Measurements from ENCODE around the gene NDUFB8. TPM values are rescaled to one million over a fixed set of nuclear protein-coding genes. Genes with fewer than 3 reads are reported as not detected.
"Not testable (repeated sequence)": the region's sequence is repeated elsewhere in the genome, so short reads cannot be mapped to it uniquely, and the experiment has no call there.

The NDUFB8 gene
- total RNA-seq: 278 and 283 TPM in 2 replicates

- no peaks in the 10 kb centered on the region for H3K27me3 Mint-ChIP-seq (ENCODE audit: low read depth)
- intact Hi-C loops (cut with micrococcal nuclease): loop anchor here (5.0 kb wide), 2 partner anchors 157 to 242 kb away; partner anchors contain the start of gene BLOC1S2
- peak within 1 kb of the TSS; percentile 89 for H3K4me3 Mint-ChIP-seq (ENCODE audit: low read depth)
- DNase-seq (ENCODE audit: low spot score): peak; percentile 83
- H3K9me3 Mint-ChIP-seq: no peaks in the 10 kb centered on the region
- peaks cover 22% of the 10 kb centered on the region for H3K4me1 Mint-ChIP-seq (ENCODE audit: low read depth)
- peaks cover 42% of the 10 kb centered on the region for H3K36me3 Mint-ChIP-seq (ENCODE audit: low read depth)
- H3K27ac Mint-ChIP-seq: peak within 1 kb of the TSS; percentile 95
Observed at GRCh38 chr10:100529475-100530298, at the start of gene NDUFB8. Gene NDUFB8, minus strand, starts transcription at chr10:100529871. Its CDS starts 20 bp downstream, at chr10:100529851.

- no peak for DNase-seq (ENCODE audit: low spot score)
- intact Hi-C loops (cut with micrococcal nuclease): no loop called here
- Mint-ChIP-seq H3K9me3 (no peaks in the 10 kb centered on the region), H3K36me3 (ENCODE audit: low read depth) (no peaks in the 10 kb centered on the region), H3K27ac (no peak overlapping the region), H3K4me1 (ENCODE audit: low read depth) (no peaks in the 10 kb centered on the region), H3K4me3 (ENCODE audit: low read depth) (no peak overlapping the region), H3K27me3 (ENCODE audit: low read depth) (peaks cover 36% of the 10 kb centered on the region)
Observed at GRCh38 chr10:100576282-100576635, 46.6 kb upstream of the NDUFB8 start.

- intact Hi-C loops (cut with micrococcal nuclease): no loop called here
- Mint-ChIP-seq H3K4me3 (ENCODE audit: low read depth) (no peak overlapping the region), H3K36me3 (ENCODE audit: low read depth) (no peaks in the 10 kb centered on the region), H3K9me3 (no peaks in the 10 kb centered on the region), H3K27me3 (ENCODE audit: low read depth) (peaks cover 33% of the 10 kb centered on the region), H3K4me1 (ENCODE audit: low read depth) (no peaks in the 10 kb centered on the region), H3K27ac (no peak overlapping the region)
- DNase-seq (ENCODE audit: low spot score): no peak
Observed at GRCh38 chr10:100575585-100576281, 46.1 kb upstream of the NDUFB8 start.

GRCh38 chr10:100575146-100575545, 45.5 kb upstream of the NDUFB8 start:
- H3K27ac Mint-ChIP-seq: not testable (repeated sequence)

GRCh38 chr10:100571084-100571856, 41.6 kb upstream of the NDUFB8 start:
- intact Hi-C loops (cut with micrococcal nuclease): no loop called here
- no peak for DNase-seq (ENCODE audit: low spot score)
- Mint-ChIP-seq H3K9me3 (no peaks in the 10 kb centered on the region), H3K36me3 (ENCODE audit: low read depth) (no peaks in the 10 kb centered on the region), H3K27ac (no peak overlapping the region), H3K4me1 (ENCODE audit: low read depth) (no peaks in the 10 kb centered on the region), H3K27me3 (ENCODE audit: low read depth) (peaks cover 25% of the 10 kb centered on the region), H3K4me3 (ENCODE audit: low read depth) (no peak overlapping the region)

More at GRCh38 chr10:100575146-100575545, 45.5 kb upstream of the NDUFB8 start:
- H3K36me3 Mint-ChIP-seq (ENCODE audit: low read depth); intact Hi-C loops (cut with micrococcal nuclease); H3K4me3 Mint-ChIP-seq (ENCODE audit: low read depth); H3K9me3 Mint-ChIP-seq; H3K4me1 Mint-ChIP-seq (ENCODE audit: low read depth); DNase-seq (ENCODE audit: low spot score): not testable (repeated sequence)
- peaks cover 32% of the 10 kb centered on the region for H3K27me3 Mint-ChIP-seq (ENCODE audit: low read depth)

- Mint-ChIP-seq H3K9me3 (no peaks in the 10 kb centered on the region), H3K27me3 (ENCODE audit: low read depth) (peaks cover 29% of the 10 kb centered on the region), H3K4me3 (ENCODE audit: low read depth) (no peak overlapping the region), H3K36me3 (ENCODE audit: low read depth) (no peaks in the 10 kb centered on the region), H3K4me1 (ENCODE audit: low read depth) (peaks cover under 1% of the 10 kb centered on the region), H3K27ac (no peak overlapping the region)
- intact Hi-C loops (cut with micrococcal nuclease): no loop called here
- DNase-seq (ENCODE audit: low spot score): no peak
Observed at GRCh38 chr10:100570506-100570905, 40.8 kb upstream of the NDUFB8 start.

- Mint-ChIP-seq H3K27ac (no peak overlapping the region), H3K4me3 (ENCODE audit: low read depth) (no peak overlapping the region), H3K4me1 (ENCODE audit: low read depth) (peaks cover 4% of the 10 kb centered on the region), H3K9me3 (no peaks in the 10 kb centered on the region), H3K36me3 (ENCODE audit: low read depth) (no peaks in the 10 kb centered on the region), H3K27me3 (ENCODE audit: low read depth) (peaks cover 31% of the 10 kb centered on the region)
- intact Hi-C loops (cut with micrococcal nuclease): loop anchor here (10.0 kb wide), 1 partner anchor 85 kb away; no protein-coding TSS in a partner anchor
- no peak for DNase-seq (ENCODE audit: low spot score)
Observed at GRCh38 chr10:100569687-100570481, 40.2 kb upstream of the NDUFB8 start.

GRCh38 chr10:100568912-100569311, 39.2 kb upstream of the NDUFB8 start:
- H3K4me1 Mint-ChIP-seq (ENCODE audit: low read depth): peaks cover 4% of the 10 kb centered on the region
- intact Hi-C loops (cut with micrococcal nuclease): loop anchor here (10.0 kb wide), 1 partner anchor 86 kb away; no protein-coding TSS in a partner anchor
- no peak for DNase-seq (ENCODE audit: low spot score)
- H3K27me3 Mint-ChIP-seq (ENCODE audit: low read depth): peaks cover 36% of the 10 kb centered on the region
- no peak overlapping the region for H3K4me3 Mint-ChIP-seq (ENCODE audit: low read depth)
- H3K9me3 Mint-ChIP-seq: no peaks in the 10 kb centered on the region
- H3K36me3 Mint-ChIP-seq (ENCODE audit: low read depth): no peaks in the 10 kb centered on the region
- no peak overlapping the region for H3K27ac Mint-ChIP-seq

GRCh38 chr10:100567826-100568225, 38.2 kb upstream of the NDUFB8 start:
- Mint-ChIP-seq H3K27ac (no peak overlapping the region), H3K9me3 (no peaks in the 10 kb centered on the region), H3K4me1 (ENCODE audit: low read depth) (peaks cover 6% of the 10 kb centered on the region), H3K36me3 (ENCODE audit: low read depth) (peaks cover 2% of the 10 kb centered on the region), H3K4me3 (ENCODE audit: low read depth) (no peak overlapping the region), H3K27me3 (ENCODE audit: low read depth) (peaks cover 39% of the 10 kb centered on the region)
- intact Hi-C loops (cut with micrococcal nuclease): loop anchor here (10.0 kb wide), 1 partner anchor 87 kb away; no protein-coding TSS in a partner anchor
- no peak for DNase-seq (ENCODE audit: low spot score)

- no peak overlapping the region for H3K27ac Mint-ChIP-seq
- H3K9me3 Mint-ChIP-seq: no peaks in the 10 kb centered on the region
- H3K4me1 Mint-ChIP-seq (ENCODE audit: low read depth): peaks cover 8% of the 10 kb centered on the region
- no peak for DNase-seq (ENCODE audit: low spot score)
- H3K4me3 Mint-ChIP-seq (ENCODE audit: low read depth): no peak overlapping the region
- peaks cover 38% of the 10 kb centered on the region for H3K27me3 Mint-ChIP-seq (ENCODE audit: low read depth)
- intact Hi-C loops (cut with micrococcal nuclease): loop anchor here (10.0 kb wide), 1 partner anchor 88 kb away; no protein-coding TSS in a partner anchor
- peaks cover 3% of the 10 kb centered on the region for H3K36me3 Mint-ChIP-seq (ENCODE audit: low read depth)
Observed at GRCh38 chr10:100567249-100567648, 37.6 kb upstream of the NDUFB8 start.

- Mint-ChIP-seq H3K4me1 (ENCODE audit: low read depth) (peaks cover 8% of the 10 kb centered on the region), H3K4me3 (ENCODE audit: low read depth) (no peak overlapping the region), H3K36me3 (ENCODE audit: low read depth) (peaks cover 3% of the 10 kb centered on the region), H3K27ac (no peak overlapping the region), H3K27me3 (ENCODE audit: low read depth) (peaks cover 38% of the 10 kb centered on the region), H3K9me3 (no peaks in the 10 kb centered on the region)
- intact Hi-C loops (cut with micrococcal nuclease): loop anchor here (10.0 kb wide), 1 partner anchor 88 kb away; no protein-coding TSS in a partner anchor
- no peak for DNase-seq (ENCODE audit: low spot score)
Observed at GRCh38 chr10:100566561-100566960, 36.9 kb upstream of the NDUFB8 start.
